AG09309 (cell line): ENCODE results near the gene ARHGDIB.

Experiments
- DNase-seq: peaks from one replicate; pipeline ENCODE4 v3.0.0-alpha.2; 2010; ENCODE audit warnings: low read depth
- H3K4me3 ChIP-seq: 2 replicates; pipeline ENCODE4 v1.5.1; 2011; ENCODE audit warnings: mild to moderate bottlenecking, low read depth, low read length, moderate library complexity; ENCODE audit not compliant: control insufficient read depth
- TF ChIP-seq, protein P1 (sequence below): IDR thresholded peaks from 2 replicates; pipeline ENCODE4 v1.5.1; 2011; ENCODE audit warnings: mild to moderate bottlenecking, low read depth, low read length, inconsistent platforms; ENCODE audit not compliant: insufficient read depth, control insufficient read depth; ENCODE audit errors: missing control alignments

Gene ARHGDIB

GRCh38 chr12:14911131-14911530, 50.3 kb downstream of the ARHGDIB start:
- no peak for DNase-seq
- TF ChIP-seq, protein P1, sequence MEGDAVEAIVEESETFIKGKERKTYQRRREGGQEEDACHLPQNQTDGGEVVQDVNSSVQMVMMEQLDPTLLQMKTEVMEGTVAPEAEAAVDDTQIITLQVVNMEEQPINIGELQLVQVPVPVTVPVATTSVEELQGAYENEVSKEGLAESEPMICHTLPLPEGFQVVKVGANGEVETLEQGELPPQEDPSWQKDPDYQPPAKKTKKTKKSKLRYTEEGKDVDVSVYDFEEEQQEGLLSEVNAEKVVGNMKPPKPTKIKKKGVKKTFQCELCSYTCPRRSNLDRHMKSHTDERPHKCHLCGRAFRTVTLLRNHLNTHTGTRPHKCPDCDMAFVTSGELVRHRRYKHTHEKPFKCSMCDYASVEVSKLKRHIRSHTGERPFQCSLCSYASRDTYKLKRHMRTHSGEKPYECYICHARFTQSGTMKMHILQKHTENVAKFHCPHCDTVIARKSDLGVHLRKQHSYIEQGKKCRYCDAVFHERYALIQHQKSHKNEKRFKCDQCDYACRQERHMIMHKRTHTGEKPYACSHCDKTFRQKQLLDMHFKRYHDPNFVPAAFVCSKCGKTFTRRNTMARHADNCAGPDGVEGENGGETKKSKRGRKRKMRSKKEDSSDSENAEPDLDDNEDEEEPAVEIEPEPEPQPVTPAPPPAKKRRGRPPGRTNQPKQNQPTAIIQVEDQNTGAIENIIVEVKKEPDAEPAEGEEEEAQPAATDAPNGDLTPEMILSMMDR, result no peak
- no peak overlapping the region for H3K4me3 ChIP-seq

DNA sequence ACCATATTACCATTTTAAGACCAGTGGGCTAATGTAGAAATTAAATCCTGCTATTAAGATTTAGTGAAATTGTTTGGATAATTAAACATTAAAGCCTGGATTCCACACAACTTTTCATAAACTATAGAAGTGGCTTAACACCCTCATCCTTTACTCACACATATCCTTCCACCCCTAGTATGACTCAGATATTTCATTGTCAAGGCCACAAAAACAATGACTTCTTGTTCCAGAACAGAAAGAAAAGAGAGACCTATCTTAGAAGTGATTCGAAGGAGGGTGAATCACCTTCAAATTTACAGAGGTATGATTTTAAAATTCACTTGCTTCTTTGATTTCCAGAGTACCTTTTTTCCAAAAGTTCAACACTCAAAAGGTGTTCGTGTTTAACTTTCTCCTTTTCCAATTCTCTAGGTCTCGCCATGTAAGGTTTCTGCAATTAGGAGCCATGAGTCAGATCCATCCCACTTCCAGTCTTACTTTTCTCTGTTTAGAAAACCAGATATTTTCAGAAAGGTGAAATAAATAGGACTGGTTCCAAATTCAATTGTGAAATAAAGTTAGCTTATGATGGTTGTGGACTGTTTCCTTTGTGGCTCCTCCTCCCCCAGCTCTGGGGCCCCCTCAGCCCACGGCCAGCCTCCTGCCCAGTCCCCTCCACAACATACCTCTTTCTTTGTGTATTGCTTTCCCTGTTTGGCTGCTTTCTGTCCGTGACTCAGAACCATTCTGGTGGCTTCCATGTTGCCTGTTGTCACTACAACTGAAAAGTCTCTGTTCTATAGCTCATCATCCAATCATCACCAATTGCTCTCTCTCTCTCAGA, 51.1 kb downstream of the ARHGDIB start:
- no peak for DNase-seq
- no peak overlapping the region for H3K4me3 ChIP-seq

GRCh38 chr12:14907953-14908352, 53.4 kb downstream of the ARHGDIB start:
- no peak for DNase-seq
- TF ChIP-seq, protein P1, result no peak
- no peak overlapping the region for H3K4me3 ChIP-seq

More for the DNA sequence above, 51.1 kb downstream of the ARHGDIB start:
- TF ChIP-seq, protein P1, result no peak

DNA sequence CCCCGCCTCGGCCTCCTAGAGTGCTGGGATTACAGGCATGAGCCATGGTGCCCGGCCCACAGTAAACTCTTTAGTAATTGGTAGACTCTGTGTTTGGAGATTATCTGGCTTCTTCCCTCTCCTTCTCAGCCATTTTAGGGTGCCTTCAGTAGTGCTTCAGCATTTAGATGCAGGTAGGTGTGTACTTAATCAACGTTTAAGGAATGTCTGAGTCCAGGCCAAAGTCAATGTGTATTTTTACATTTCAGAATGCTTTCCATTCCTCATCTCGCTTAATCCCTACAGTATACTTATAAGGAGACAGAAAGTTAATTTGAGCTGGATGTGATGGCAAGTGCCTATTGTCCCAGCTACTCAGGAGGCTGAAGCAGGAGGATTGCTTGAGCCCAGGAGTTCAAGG, 55.3 kb downstream of the ARHGDIB start:
- TF ChIP-seq, protein P1, result no peak
- DNase-seq, result no peak
- H3K4me3 ChIP-seq, result no peak overlapping the region

- DNase-seq, result no peak
- TF ChIP-seq, protein P1, result no peak
- H3K4me3 ChIP-seq, result no peak overlapping the region
Measured at GRCh38 chr12:14905269-14906004, 56.0 kb downstream of the ARHGDIB start.

GRCh38 chr12:14904854-14905253, 56.5 kb downstream of the ARHGDIB start:
- TF ChIP-seq, protein P1, result no peak

More at GRCh38 chr12:14904854-14905253, 56.5 kb downstream of the ARHGDIB start:
- H3K4me3 ChIP-seq, result no peak overlapping the region
- DNase-seq, result no peak
